ENCODE measurements around the gene KCNK6. TPM values are rescaled to one million over a fixed set of nuclear protein-coding genes. Genes with fewer than 3 reads are reported as not detected.
"Not testable (repeated sequence)": the region's sequence is repeated elsewhere in the genome, so short reads cannot be mapped to it uniquely, and the experiment has no call there.

Gene KCNK6
- total RNA-seq, 1 donor from 2014 or later, result 29.2 TPM

- Mint-ChIP-seq H3K27ac (ENCODE audit: unreplicated experiment) (no peak overlapping the region), H3K4me1 (ENCODE audit: low read depth) (peaks cover 11% of the 10 kb centered on the region), H3K27me3 (ENCODE audit: low read depth) (peaks cover 26% of the 10 kb centered on the region), H3K36me3 (ENCODE audit: low read depth) (no peaks in the 10 kb centered on the region), H3K4me3 (ENCODE audit: unreplicated experiment) (peak overlapping the region; percentile 78), H3K9me3 (ENCODE audit: low read depth) (no peaks in the 10 kb centered on the region)
- DNase-seq (ENCODE audit: low spot score), result no peak
- TF ChIP-seq, protein P1, sequence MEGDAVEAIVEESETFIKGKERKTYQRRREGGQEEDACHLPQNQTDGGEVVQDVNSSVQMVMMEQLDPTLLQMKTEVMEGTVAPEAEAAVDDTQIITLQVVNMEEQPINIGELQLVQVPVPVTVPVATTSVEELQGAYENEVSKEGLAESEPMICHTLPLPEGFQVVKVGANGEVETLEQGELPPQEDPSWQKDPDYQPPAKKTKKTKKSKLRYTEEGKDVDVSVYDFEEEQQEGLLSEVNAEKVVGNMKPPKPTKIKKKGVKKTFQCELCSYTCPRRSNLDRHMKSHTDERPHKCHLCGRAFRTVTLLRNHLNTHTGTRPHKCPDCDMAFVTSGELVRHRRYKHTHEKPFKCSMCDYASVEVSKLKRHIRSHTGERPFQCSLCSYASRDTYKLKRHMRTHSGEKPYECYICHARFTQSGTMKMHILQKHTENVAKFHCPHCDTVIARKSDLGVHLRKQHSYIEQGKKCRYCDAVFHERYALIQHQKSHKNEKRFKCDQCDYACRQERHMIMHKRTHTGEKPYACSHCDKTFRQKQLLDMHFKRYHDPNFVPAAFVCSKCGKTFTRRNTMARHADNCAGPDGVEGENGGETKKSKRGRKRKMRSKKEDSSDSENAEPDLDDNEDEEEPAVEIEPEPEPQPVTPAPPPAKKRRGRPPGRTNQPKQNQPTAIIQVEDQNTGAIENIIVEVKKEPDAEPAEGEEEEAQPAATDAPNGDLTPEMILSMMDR (IDR thresholded peaks at IDR 0.05), result no peak
Measured at GRCh38 chr19:38362076-38362945, 42.7 kb downstream of the KCNK6 start.

DNA sequence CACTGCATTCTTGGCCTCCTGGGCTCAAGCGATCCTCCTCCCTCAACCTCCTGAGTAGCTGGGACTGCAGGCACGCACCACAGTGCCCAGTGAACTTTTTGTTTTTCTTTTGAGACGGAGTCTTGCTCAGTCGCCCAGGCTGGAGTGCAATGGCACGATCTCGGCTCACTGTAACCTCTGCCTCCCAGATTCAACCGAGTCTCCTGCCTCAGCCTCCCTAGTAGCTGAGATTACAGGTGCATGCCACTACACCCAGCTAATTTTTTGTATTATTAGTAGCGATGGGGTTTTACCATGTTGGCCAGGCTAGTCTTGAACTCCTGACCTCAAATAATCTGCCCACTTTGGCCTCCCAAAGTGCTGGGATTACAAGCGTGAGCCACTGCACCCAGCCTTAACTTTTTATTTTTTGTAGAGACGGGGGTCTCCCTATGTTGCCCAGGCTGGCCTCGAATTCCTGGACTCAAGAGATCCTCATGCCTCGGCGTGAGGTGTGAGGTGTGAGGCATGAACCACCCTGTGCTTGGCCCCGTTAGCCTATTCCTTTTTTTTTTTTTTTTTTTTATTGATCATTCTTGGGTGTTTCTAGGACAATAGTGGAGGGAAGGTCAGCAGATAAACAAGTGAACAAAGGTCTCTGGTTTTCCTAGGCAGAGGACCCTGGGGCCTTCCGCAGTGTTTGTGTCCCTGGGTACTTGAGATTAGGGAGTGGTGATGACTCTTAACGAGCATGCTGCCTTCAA, 43.5 kb downstream of the KCNK6 start:
- H3K9me3 Mint-ChIP-seq (ENCODE audit: low read depth); H3K27ac Mint-ChIP-seq (ENCODE audit: unreplicated experiment); H3K36me3 Mint-ChIP-seq (ENCODE audit: low read depth); DNase-seq (ENCODE audit: low spot score): not testable (repeated sequence)
- H3K27me3 Mint-ChIP-seq (ENCODE audit: low read depth), result peaks cover 26% of the 10 kb centered on the region
- H3K4me3 Mint-ChIP-seq (ENCODE audit: unreplicated experiment), result peak overlapping the region; percentile 78
- H3K4me1 Mint-ChIP-seq (ENCODE audit: low read depth), result peaks cover 11% of the 10 kb centered on the region

DNA sequence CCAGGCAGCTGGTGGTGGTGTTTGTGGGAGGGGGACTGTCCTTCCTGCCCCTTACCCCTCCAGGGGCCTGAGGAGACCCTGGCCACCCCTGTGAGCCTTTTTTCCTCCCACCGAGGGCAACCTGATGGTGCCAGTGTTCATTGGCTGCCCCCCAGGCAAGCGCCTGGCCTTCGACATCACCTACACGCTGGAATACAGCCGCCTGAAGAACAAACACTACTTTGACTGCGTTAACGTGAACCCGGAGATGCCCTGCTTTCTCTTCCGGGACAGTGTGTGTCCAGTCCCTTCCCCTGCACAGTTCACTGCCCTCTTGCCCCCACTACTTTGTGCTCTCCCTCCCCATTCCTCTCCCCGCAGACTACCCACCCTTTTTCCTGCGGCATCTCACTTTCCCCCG, 47.4 kb downstream of the KCNK6 start:
- Mint-ChIP-seq H3K27me3 (ENCODE audit: low read depth) (peaks cover 3% of the 10 kb centered on the region), H3K4me1 (ENCODE audit: low read depth) (no peaks in the 10 kb centered on the region), H3K4me3 (ENCODE audit: unreplicated experiment) (no peak overlapping the region), H3K36me3 (ENCODE audit: low read depth) (no peaks in the 10 kb centered on the region), H3K9me3 (ENCODE audit: low read depth) (no peaks in the 10 kb centered on the region), H3K27ac (ENCODE audit: unreplicated experiment) (no peak overlapping the region)
- TF ChIP-seq, protein P1 (IDR thresholded peaks at IDR 0.05), result no peak
- no peak for DNase-seq (ENCODE audit: low spot score)

GRCh38 chr19:38369584-38369983, 49.9 kb downstream of the KCNK6 start:
- Mint-ChIP-seq H3K9me3 (ENCODE audit: low read depth) (no peaks in the 10 kb centered on the region), H3K4me1 (ENCODE audit: low read depth) (peaks cover 6% of the 10 kb centered on the region), H3K36me3 (ENCODE audit: low read depth) (no peaks in the 10 kb centered on the region), H3K4me3 (ENCODE audit: unreplicated experiment) (no peak overlapping the region), H3K27me3 (ENCODE audit: low read depth) (peaks cover 3% of the 10 kb centered on the region), H3K27ac (ENCODE audit: unreplicated experiment) (no peak overlapping the region)
- TF ChIP-seq, protein P1 (IDR thresholded peaks at IDR 0.05), result no peak
- no peak for DNase-seq (ENCODE audit: low spot score)

- TF ChIP-seq, protein P1 (IDR thresholded peaks at IDR 0.05), result no peak
- no peak overlapping the region for H3K4me3 Mint-ChIP-seq (ENCODE audit: unreplicated experiment)
- no peaks in the 10 kb centered on the region for H3K9me3 Mint-ChIP-seq (ENCODE audit: low read depth)
- H3K36me3 Mint-ChIP-seq (ENCODE audit: low read depth), result no peaks in the 10 kb centered on the region
- H3K4me1 Mint-ChIP-seq (ENCODE audit: low read depth), result peaks cover 9% of the 10 kb centered on the region
- no peak for DNase-seq (ENCODE audit: low spot score)
- H3K27ac Mint-ChIP-seq (ENCODE audit: unreplicated experiment), result no peak overlapping the region
- peaks cover 3% of the 10 kb centered on the region for H3K27me3 Mint-ChIP-seq (ENCODE audit: low read depth)
Measured at GRCh38 chr19:38370299-38370698, 50.7 kb downstream of the KCNK6 start.

All from chondrocyte (in vitro differentiated cells).